ENCODE results near the gene ASGR2.
"Not testable (repeated sequence)": the region's sequence is repeated elsewhere in the genome, so short reads cannot be mapped to it uniquely, and the experiment has no call there.

ASGR2 gene

GRCh38 chr17:7094652-7095019 lies 20.0 kb downstream of the ASGR2 start:
- Histone ChIP-seq H3K4me3 (ENCODE audit: low read length in 2 of 2) (no peak overlapping the region), H3K36me3 (replicated peaks in 1 of 2; ENCODE audit: control insufficient read depth in 2 of 2, insufficient read depth in 2 of 2, low read length in 2 of 2) (no peaks in the 10 kb centered on the region), H2BK120ac (ENCODE audit: low read depth, low read length) (no peak overlapping the region), H3K23ac (ENCODE audit: low read depth, low read length, poor library complexity) (no peak overlapping the region), H4K91ac (ENCODE audit: low read depth, low read length, poor library complexity) (no peak overlapping the region), H2AFZ (ENCODE audit: low read length) (no peak overlapping the region), H3K27me3 (ENCODE audit: control insufficient read depth in 3 of 3, insufficient read depth in 3 of 3, low read depth in 1 of 3, low read length in 3 of 3) (peaks cover 0 to 13% (median 0%) of the 10 kb centered on the region in 3 experiments), H3K27ac (replicated peaks; ENCODE audit: low read length) (no peak overlapping the region), H2BK5ac (ENCODE audit: low read length) (no peak overlapping the region), H3K4ac (ENCODE audit: low read length) (no peak overlapping the region), H3K9ac (ENCODE audit: low read depth, low read length, poor library complexity) (no peak overlapping the region), H2AK5ac (ENCODE audit: low read depth, low read length) (no peak overlapping the region), H3K4me1 (ENCODE audit: control insufficient read depth in 2 of 2, insufficient read depth in 1 of 2, low read depth in 1 of 2, low read length in 2 of 2) (no peaks in the 10 kb centered on the region), H2BK12ac (ENCODE audit: low read length) (no peak overlapping the region), H3K4me2 (ENCODE audit: insufficient read depth, low read length, poor library complexity, severe bottlenecking) (no peak overlapping the region), H3K9me3 (replicated peaks in 1 of 2; ENCODE audit: control insufficient read depth in 2 of 2, insufficient read depth in 1 of 2, low read depth in 1 of 2, low read length in 2 of 2) (no peaks in the 10 kb centered on the region), H3K18ac (ENCODE audit: low read length) (no peak overlapping the region), H3K79me1 (ENCODE audit: low read depth, low read length) (no peaks in the 10 kb centered on the region), H4K8ac (ENCODE audit: low read depth, low read length) (no peak overlapping the region), H2BK15ac (ENCODE audit: low read length) (no peak overlapping the region), H3K14ac (ENCODE audit: low read length) (no peak overlapping the region)
- DNase-seq (ENCODE audit: low spot score) = no peak
- WGBS, 2 donors (ENCODE audit: extremely low coverage in 2 of 2, insufficient read length in 2 of 2, insufficient replicate concordance in 1 of 2) = no CpG with 5 or more reads among the region's 10 CpGs

DNA sequence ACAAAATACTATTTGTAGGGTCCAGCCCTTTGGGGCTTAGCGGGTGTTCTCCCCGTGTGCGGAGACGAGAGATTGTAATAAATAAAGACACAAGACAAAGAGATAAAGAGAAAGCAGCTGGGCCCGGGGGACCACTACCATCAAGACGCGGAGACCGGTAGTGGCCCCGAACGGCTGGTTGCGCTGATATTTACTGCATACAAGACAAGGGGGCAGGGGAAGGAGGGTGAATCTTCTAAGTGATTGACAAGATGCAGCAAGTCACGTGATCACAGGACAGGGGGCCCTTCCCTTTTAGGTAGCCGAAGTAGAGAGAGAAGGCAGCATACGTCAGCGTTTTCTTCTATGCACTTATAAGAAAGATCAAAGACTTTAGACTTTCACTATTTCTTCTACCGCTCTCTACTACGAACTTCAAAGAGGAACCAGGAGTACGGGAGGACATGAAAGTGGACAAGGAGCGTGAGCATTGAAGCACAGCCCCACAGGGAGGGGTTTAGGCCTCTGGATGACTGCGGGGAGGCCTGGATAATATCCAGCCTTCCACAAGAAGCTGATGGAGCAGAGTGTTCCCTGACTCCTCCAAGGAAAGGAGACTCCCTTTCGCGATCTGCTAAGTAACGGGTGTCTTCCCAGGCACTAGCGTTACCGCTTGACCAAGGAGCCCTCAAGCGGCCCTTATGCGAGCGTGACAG lies 23.2 kb downstream of the ASGR2 start:
- not testable (repeated sequence) for H3K36me3 ChIP-seq (replicated peaks in 1 of 2; ENCODE audit: control insufficient read depth in 2 of 2, insufficient read depth in 2 of 2, low read length in 2 of 2); H3K18ac ChIP-seq (ENCODE audit: low read length); H3K4ac ChIP-seq (ENCODE audit: low read length); H2BK12ac ChIP-seq (ENCODE audit: low read length); H2BK5ac ChIP-seq (ENCODE audit: low read length); H3K23ac ChIP-seq (ENCODE audit: low read depth, low read length, poor library complexity); H3K9ac ChIP-seq (ENCODE audit: low read depth, low read length, poor library complexity); H3K4me1 ChIP-seq (ENCODE audit: control insufficient read depth in 2 of 2, insufficient read depth in 1 of 2, low read depth in 1 of 2, low read length in 2 of 2); DNase-seq (ENCODE audit: low spot score); H3K79me1 ChIP-seq (ENCODE audit: low read depth, low read length); H2BK120ac ChIP-seq (ENCODE audit: low read depth, low read length); H3K4me2 ChIP-seq (ENCODE audit: insufficient read depth, low read length, poor library complexity, severe bottlenecking); H3K14ac ChIP-seq (ENCODE audit: low read length); H3K27ac ChIP-seq (replicated peaks; ENCODE audit: low read length); H3K9me3 ChIP-seq (replicated peaks in 1 of 2; ENCODE audit: control insufficient read depth in 2 of 2, insufficient read depth in 1 of 2, low read depth in 1 of 2, low read length in 2 of 2); H2BK15ac ChIP-seq (ENCODE audit: low read length); H4K91ac ChIP-seq (ENCODE audit: low read depth, low read length, poor library complexity); H2AK5ac ChIP-seq (ENCODE audit: low read depth, low read length); H3K4me3 ChIP-seq (ENCODE audit: low read length in 2 of 2); H4K8ac ChIP-seq (ENCODE audit: low read depth, low read length)
- WGBS, 2 donors (ENCODE audit: extremely low coverage in 2 of 2, insufficient read length in 2 of 2, insufficient replicate concordance in 1 of 2) = no CpG with 5 or more reads among the region's 28 CpGs
- Histone ChIP-seq H2AFZ (ENCODE audit: low read length) (peak overlapping the region; percentile 59), H3K27me3 (ENCODE audit: control insufficient read depth in 3 of 3, insufficient read depth in 3 of 3, low read depth in 1 of 3, low read length in 3 of 3) (peaks cover 0 to 13% (median 0%) of the 10 kb centered on the region in 3 experiments)

- no CpG with 5 or more reads among the region's 6 CpGs for WGBS, 2 donors (ENCODE audit: extremely low coverage in 2 of 2, insufficient read length in 2 of 2, insufficient replicate concordance in 1 of 2)
- H4K91ac ChIP-seq (ENCODE audit: low read depth, low read length, poor library complexity); H2AFZ ChIP-seq (ENCODE audit: low read length); H3K4ac ChIP-seq (ENCODE audit: low read length); H3K4me3 ChIP-seq (ENCODE audit: low read length in 2 of 2); H2BK5ac ChIP-seq (ENCODE audit: low read length); H3K27me3 ChIP-seq (ENCODE audit: control insufficient read depth in 3 of 3, insufficient read depth in 3 of 3, low read depth in 1 of 3, low read length in 3 of 3); H2AK5ac ChIP-seq (ENCODE audit: low read depth, low read length); H3K4me1 ChIP-seq (ENCODE audit: control insufficient read depth in 2 of 2, insufficient read depth in 1 of 2, low read depth in 1 of 2, low read length in 2 of 2); H3K27ac ChIP-seq (replicated peaks; ENCODE audit: low read length); H4K8ac ChIP-seq (ENCODE audit: low read depth, low read length); H3K9ac ChIP-seq (ENCODE audit: low read depth, low read length, poor library complexity); H2BK15ac ChIP-seq (ENCODE audit: low read length); H3K9me3 ChIP-seq (replicated peaks in 1 of 2; ENCODE audit: control insufficient read depth in 2 of 2, insufficient read depth in 1 of 2, low read depth in 1 of 2, low read length in 2 of 2); H2BK12ac ChIP-seq (ENCODE audit: low read length); H2BK120ac ChIP-seq (ENCODE audit: low read depth, low read length); H3K23ac ChIP-seq (ENCODE audit: low read depth, low read length, poor library complexity); H3K4me2 ChIP-seq (ENCODE audit: insufficient read depth, low read length, poor library complexity, severe bottlenecking); H3K18ac ChIP-seq (ENCODE audit: low read length); DNase-seq (ENCODE audit: low spot score); H3K14ac ChIP-seq (ENCODE audit: low read length); H3K79me1 ChIP-seq (ENCODE audit: low read depth, low read length); H3K36me3 ChIP-seq (replicated peaks in 1 of 2; ENCODE audit: control insufficient read depth in 2 of 2, insufficient read depth in 2 of 2, low read length in 2 of 2): not testable (repeated sequence)
These were observed 25.1 kb downstream of the ASGR2 start for GRCh38 chr17:7089570-7089969.

GRCh38 chr17:7088442-7088841 lies 26.2 kb downstream of the ASGR2 start:
- not testable (repeated sequence) for H2BK5ac ChIP-seq (ENCODE audit: low read length); H3K27me3 ChIP-seq (ENCODE audit: control insufficient read depth in 3 of 3, insufficient read depth in 3 of 3, low read depth in 1 of 3, low read length in 3 of 3); H3K4ac ChIP-seq (ENCODE audit: low read length); H3K27ac ChIP-seq (replicated peaks; ENCODE audit: low read length); H2AFZ ChIP-seq (ENCODE audit: low read length); H3K23ac ChIP-seq (ENCODE audit: low read depth, low read length, poor library complexity); H3K79me1 ChIP-seq (ENCODE audit: low read depth, low read length); H3K36me3 ChIP-seq (replicated peaks in 1 of 2; ENCODE audit: control insufficient read depth in 2 of 2, insufficient read depth in 2 of 2, low read length in 2 of 2); H3K18ac ChIP-seq (ENCODE audit: low read length); H2BK120ac ChIP-seq (ENCODE audit: low read depth, low read length); H4K8ac ChIP-seq (ENCODE audit: low read depth, low read length); H3K9ac ChIP-seq (ENCODE audit: low read depth, low read length, poor library complexity); H3K9me3 ChIP-seq (replicated peaks in 1 of 2; ENCODE audit: control insufficient read depth in 2 of 2, insufficient read depth in 1 of 2, low read depth in 1 of 2, low read length in 2 of 2); H3K4me2 ChIP-seq (ENCODE audit: insufficient read depth, low read length, poor library complexity, severe bottlenecking); H4K91ac ChIP-seq (ENCODE audit: low read depth, low read length, poor library complexity); H3K4me1 ChIP-seq (ENCODE audit: control insufficient read depth in 2 of 2, insufficient read depth in 1 of 2, low read depth in 1 of 2, low read length in 2 of 2); H2AK5ac ChIP-seq (ENCODE audit: low read depth, low read length); H3K14ac ChIP-seq (ENCODE audit: low read length); H3K4me3 ChIP-seq (ENCODE audit: low read length in 2 of 2); H2BK12ac ChIP-seq (ENCODE audit: low read length); H2BK15ac ChIP-seq (ENCODE audit: low read length); DNase-seq (ENCODE audit: low spot score)
- WGBS, 2 donors (ENCODE audit: extremely low coverage in 2 of 2, insufficient read length in 2 of 2, insufficient replicate concordance in 1 of 2) = no CpG with 5 or more reads among the region's 4 CpGs
